GM13976 (cell line): ENCODE data around the gene ZGPAT.

Source experiments
- DNase-seq: peaks from one replicate; pipeline ENCODE4 v3.0.0; 2012; ENCODE audit warnings: low spot score
- CTCF ChIP-seq: IDR thresholded peaks from 2 replicates; pipeline ENCODE4 v1.5.1; 2012; ENCODE audit warnings: borderline replicate concordance, mild to moderate bottlenecking; ENCODE audit not compliant: insufficient read depth; ENCODE audit errors: extremely low read depth, missing control alignments, control extremely low read depth
- in situ Hi-C: fragments of 300-500 bp; cut with MboI; formaldehyde crosslinking; loops from one replicate; pipeline ENCODE4 v1.12.0; 2022; ENCODE audit warnings: low sequenced_read_pairs, mixed read lengths, inconsistent platforms; ENCODE audit not compliant: unreplicated experiment

Gene ZGPAT

GRCh38 chr20:63689046-63690002 lies 18.5 kb upstream of the ZGPAT start:
- in situ Hi-C loops: no loop called here
- DNase-seq: no peak
- TF ChIP-seq CTCF: no peak

GRCh38 chr20:63690003-63690897 lies 17.6 kb upstream of the ZGPAT start:
- no peak for TF ChIP-seq CTCF
- no peak for DNase-seq
- in situ Hi-C loops: no loop called here

GRCh38 chr20:63690898-63691710 lies 16.7 kb upstream of the ZGPAT start:
- DNase-seq: no peak
- in situ Hi-C loops: no loop called here
- no peak for TF ChIP-seq CTCF

- DNase-seq: no peak
- in situ Hi-C loops: no loop called here
- no peak for TF ChIP-seq CTCF
Observed at GRCh38 chr20:63691711-63692435, 16.0 kb upstream of the ZGPAT start.

- TF ChIP-seq CTCF: no peak
- DNase-seq: no peak
- in situ Hi-C loops: no loop called here
Observed at GRCh38 chr20:63692436-63693082, 15.3 kb upstream of the ZGPAT start.
